GM18508 (cell line): ENCODE measurements around the gene USP40.

Experiments used
- ATAC-seq: cut with Tn5 transposase; IDR thresholded peaks from one replicate; pipeline ENCODE4 v1.9.1; 2021; ENCODE audit warnings: moderate number of reproducible peaks; ENCODE audit not compliant: insufficient read depth, unreplicated experiment

USP40 gene

DNA sequence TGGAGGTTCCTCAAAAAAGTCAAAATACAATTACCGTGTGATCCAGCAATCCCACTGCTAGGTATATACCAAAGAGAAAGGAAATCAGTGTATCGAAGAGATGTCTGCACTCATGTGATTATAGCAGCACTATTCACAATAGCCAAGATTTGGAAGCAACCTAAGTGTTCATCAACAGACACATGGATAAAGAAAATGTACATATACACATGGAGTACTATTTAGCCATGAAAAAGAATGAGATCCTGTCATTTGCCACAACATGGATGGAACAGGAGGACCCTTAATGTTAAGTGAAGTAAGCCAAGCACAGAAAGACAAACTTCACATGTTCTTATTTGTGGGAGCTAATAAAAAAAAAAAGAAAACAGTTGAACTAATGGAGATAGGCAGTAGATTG, 133.6 kb downstream of the USP40 start:
- no peak for ATAC-seq

DNA sequence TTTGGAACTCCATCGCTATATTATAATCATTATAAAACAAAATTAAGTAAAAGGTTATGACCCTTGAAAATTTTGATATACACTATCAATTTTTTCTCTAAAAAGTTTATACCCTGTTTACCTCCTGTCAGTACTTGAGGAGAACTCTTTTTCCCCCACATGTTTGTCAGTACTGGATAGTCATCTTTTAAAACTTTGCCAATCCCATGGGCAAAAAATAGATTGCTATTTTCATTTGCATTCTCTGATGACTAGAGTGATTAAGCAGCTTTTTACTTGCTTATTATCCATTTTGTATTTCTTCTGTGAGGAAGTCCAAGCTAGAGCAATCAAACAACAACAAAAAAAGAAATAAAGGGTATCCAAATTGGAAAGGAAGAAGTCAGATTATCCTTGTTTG, 135.9 kb downstream of the USP40 start:
- no peak for ATAC-seq

DNA sequence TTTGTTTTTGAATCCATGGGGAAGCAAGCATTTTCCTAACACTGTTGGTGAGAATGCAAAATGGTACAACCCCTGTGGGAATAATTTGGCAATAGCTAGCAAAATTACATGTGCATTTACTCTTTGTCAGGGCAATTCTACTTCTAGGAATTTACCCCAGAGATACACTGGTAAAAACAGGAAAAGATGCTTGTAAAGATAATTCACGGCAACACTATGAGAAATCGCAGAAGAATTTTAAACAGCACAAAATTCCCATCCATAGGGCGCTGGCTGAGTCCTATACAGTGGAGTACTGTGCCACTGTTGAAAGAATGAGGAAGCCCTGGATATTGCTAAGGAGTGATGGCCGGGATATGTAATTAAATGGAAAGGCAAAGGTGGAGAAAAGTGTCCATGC, 136.5 kb downstream of the USP40 start:
- ATAC-seq, result no peak

DNA sequence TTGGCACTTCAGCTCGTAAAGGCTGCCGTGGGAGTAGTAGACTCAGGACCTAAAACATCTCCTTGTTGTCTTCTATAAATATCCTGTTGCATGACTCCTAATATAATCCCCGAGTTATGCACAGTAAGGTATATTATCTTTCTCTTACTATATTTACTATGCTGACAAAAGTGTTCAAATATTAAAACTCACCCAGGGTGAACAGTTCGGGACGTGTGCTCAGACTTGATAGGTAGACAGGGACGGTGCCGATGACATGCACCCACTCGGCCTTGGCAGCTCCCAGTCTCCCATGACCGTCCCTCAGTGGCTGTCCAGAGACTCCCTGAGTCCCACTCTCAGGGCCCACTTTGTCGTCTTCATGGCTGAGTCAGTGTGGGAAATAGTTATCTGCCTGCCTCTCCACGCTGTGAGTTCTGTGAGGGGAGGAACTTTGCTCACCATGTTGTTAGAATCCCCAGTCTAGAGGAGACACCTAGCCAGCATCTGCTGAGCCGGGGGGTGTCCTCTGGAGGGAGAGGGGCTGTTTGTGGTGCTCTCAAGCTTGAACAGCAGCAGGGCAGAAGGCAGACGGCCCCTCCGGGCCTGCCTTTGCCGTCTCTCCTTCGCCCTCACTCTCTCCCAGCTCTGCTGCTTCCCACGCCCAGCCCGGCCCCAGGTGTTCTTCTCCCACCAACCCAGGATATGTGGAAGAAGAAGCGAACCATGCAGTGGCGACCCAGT, 137.2 kb downstream of the USP40 start:
- ATAC-seq, result no peak

DNA sequence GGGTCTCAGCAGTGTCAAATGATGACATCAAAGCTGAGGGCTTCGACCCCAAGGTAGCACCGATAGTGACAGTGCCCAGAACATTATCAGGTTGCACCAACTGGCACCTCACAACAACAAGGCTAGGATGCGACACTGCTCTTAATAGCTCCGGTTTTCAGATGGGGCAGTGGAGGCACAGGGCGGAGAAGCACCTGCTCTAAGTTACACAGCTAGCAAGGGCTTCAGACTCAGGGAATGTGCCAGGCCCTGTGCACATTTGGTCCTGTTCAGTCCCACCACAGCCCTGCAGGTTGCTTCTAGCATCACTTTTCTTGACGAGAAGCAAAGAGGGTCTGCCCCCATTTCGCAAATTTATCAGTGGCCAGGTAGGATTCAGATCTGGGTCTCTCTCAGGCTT, 138.1 kb downstream of the USP40 start:
- no peak for ATAC-seq

DNA sequence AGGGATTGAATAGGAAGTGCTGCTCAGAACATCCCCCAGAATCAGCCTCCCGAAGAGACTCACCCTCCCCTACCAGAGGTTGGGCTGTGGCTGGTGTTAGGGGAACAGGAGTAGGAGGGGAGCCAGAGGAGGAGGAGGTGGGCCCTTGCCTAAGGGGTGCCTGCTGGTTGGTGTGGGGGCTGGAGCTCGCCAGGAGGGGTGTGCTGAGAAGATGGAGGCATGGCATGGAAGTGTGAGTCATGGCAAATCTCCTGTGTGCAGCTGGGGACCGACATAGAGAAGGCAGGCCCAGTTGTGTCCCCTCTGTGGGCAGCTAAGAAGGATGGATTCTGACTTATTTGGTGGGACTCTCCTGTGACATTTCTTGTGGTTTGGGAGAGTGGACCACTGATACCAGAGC, 138.6 kb downstream of the USP40 start:
- ATAC-seq, result no peak

DNA sequence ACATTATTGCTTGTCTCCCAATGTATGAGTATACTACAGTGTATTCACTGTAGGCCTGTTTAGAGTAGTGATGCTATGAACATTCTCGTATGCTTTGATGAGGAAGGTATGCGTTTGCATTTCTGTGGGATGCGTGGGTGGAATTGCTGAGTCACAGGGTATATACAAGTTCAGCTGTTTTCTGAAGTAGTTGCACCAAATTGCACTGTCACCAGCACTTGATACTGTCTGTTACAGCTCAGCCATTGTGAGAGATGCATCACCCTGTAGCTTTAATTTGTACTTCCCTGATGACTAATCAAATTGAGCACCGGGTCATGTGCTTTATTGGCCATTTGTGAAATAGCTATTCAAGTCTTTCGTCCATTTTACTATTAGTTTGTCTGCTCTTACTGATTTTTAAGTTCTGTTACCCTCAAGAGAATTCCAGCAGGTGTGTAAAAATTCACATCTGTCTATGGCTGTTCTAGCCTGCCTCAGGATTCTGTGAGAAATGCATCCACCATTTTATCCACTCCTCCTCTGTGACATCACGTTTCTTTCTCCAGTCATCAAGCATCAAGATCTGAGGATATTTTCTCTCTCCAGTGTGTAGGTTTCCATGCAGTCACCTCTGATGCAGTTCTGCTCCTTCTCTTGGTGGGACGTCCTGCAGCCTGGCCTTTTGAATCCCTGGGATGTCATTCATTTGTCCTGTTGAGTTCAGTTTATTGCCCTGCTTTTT, 139.8 kb downstream of the USP40 start:
- ATAC-seq, result no peak
